Mesenchymal stem cell (in vitro differentiated cells and primary cell): Measurements from ENCODE around the gene NECAB2.

Experiments used
- DNase-seq: peaks from one replicate; pipeline ENCODE4 v3.0.0-alpha.2; 2013
- H2AFZ ChIP-seq: one replicate; pipeline ENCODE4 v1.6.1; 2013; ENCODE audit warnings: low read depth, mild to moderate bottlenecking, control low read depth, inconsistent platforms, low read length, moderate library complexity
- H2AK5ac ChIP-seq: 2 replicates; pipeline ENCODE4 v1.6.1; 2013; ENCODE audit warnings: low read length, moderate library complexity, mild to moderate bottlenecking, inconsistent platforms; ENCODE audit not compliant: severe bottlenecking
- H2BK120ac ChIP-seq: one replicate; pipeline ENCODE4 v1.6.1; 2013; ENCODE audit warnings: low read depth, mild to moderate bottlenecking, inconsistent platforms, low read length, moderate library complexity
- H2BK12ac ChIP-seq, 2 experiments: one replicate each; pipeline ENCODE4 v1.6.1; 2013; ENCODE audit warnings: inconsistent platforms in 2 of 2, low read length in 2 of 2, mild to moderate bottlenecking in 2 of 2, moderate library complexity in 2 of 2, control low read depth in 1 of 2
- H2BK15ac ChIP-seq: one replicate; pipeline ENCODE4 v1.6.1; 2013; ENCODE audit warnings: mild to moderate bottlenecking, low read depth, inconsistent platforms; ENCODE audit not compliant: poor library complexity, severe bottlenecking
- H2BK5ac ChIP-seq: 2 replicates; pipeline ENCODE4 v1.6.1; 2013; ENCODE audit warnings: low read depth, mild to moderate bottlenecking, low read length, control low read depth, inconsistent platforms; ENCODE audit not compliant: poor library complexity, severe bottlenecking
- H3K14ac ChIP-seq, 2 experiments: one replicate each; pipeline ENCODE4 v1.6.1; 2013; ENCODE audit warnings: inconsistent platforms in 2 of 2, low read length in 2 of 2, control low read depth in 1 of 2, mild to moderate bottlenecking in 1 of 2, moderate library complexity in 1 of 2
- H3K18ac ChIP-seq, 2 experiments: one replicate each; pipeline ENCODE4 v1.6.1; 2013; ENCODE audit warnings: inconsistent platforms in 2 of 2, low read length in 2 of 2, control low read depth in 1 of 2, low read depth in 1 of 2, mild to moderate bottlenecking in 1 of 2
- H3K23ac ChIP-seq, 2 experiments: one replicate each; pipeline ENCODE4 v1.6.1; 2013; ENCODE audit warnings: inconsistent platforms in 2 of 2, low read length in 2 of 2, mild to moderate bottlenecking in 2 of 2, moderate library complexity in 2 of 2, control low read depth in 1 of 2
- H3K27ac ChIP-seq: 2 replicates; pipeline ENCODE4 v1.5.1; 2013; ENCODE audit warnings: mild to moderate bottlenecking, moderate library complexity, low read length, control low read depth, inconsistent platforms; ENCODE audit not compliant: poor library complexity, severe bottlenecking
- H3K27me3 ChIP-seq, 2 experiments: 2 replicates each; pipeline versions ENCODE4 v1.6.1 to v1.7.0; 2013; ENCODE audit warnings: low read length in 2 of 2, mild to moderate bottlenecking in 2 of 2, moderate library complexity in 2 of 2, control low read depth in 1 of 2, inconsistent platforms in 1 of 2; ENCODE audit not compliant: control insufficient read depth in 1 of 2, insufficient read depth in 1 of 2
- H3K36me3 ChIP-seq, 2 experiments: 2 replicates each; pipeline versions ENCODE4 v1.6.1 to v1.7.0; 2013; ENCODE audit warnings: low read length in 2 of 2, control low read depth in 1 of 2, inconsistent platforms in 1 of 2, low read depth in 1 of 2, mild to moderate bottlenecking in 1 of 2; ENCODE audit not compliant: insufficient read depth in 2 of 2, control insufficient read depth in 1 of 2
- H3K4ac ChIP-seq, 2 experiments: one replicate each; pipeline ENCODE4 v1.6.1; 2013; ENCODE audit warnings: inconsistent platforms in 2 of 2, low read length in 2 of 2, mild to moderate bottlenecking in 2 of 2, moderate library complexity in 2 of 2, control low read depth in 1 of 2, low read depth in 1 of 2
- H3K4me1 ChIP-seq: 2 replicates; pipeline ENCODE4 v1.6.1; 2013; ENCODE audit warnings: low read depth, low read length, control low read depth; ENCODE audit not compliant: control insufficient read depth, insufficient read depth
- H3K4me2 ChIP-seq: 2 replicates; pipeline ENCODE4 v1.6.1; 2013; ENCODE audit warnings: low read length, mild to moderate bottlenecking, inconsistent platforms; ENCODE audit not compliant: poor library complexity, severe bottlenecking
- H3K4me3 ChIP-seq, 2 experiments: 2 replicates each; pipeline versions ENCODE4 v1.5.1 to v1.7.0; 2013; ENCODE audit warnings: low read length in 2 of 2, mild to moderate bottlenecking in 2 of 2, control low read depth in 1 of 2, low read depth in 1 of 2; ENCODE audit not compliant: insufficient read depth in 1 of 2
- H3K79me1 ChIP-seq: replicated peaks from 2 replicates; pipeline ENCODE4 v1.6.1; 2013; ENCODE audit warnings: mild to moderate bottlenecking, control low read depth, low read length, inconsistent platforms; ENCODE audit not compliant: poor library complexity, severe bottlenecking
- H3K9ac ChIP-seq: 2 replicates; pipeline ENCODE4 v1.7.0; 2013; ENCODE audit warnings: mild to moderate bottlenecking, low read length, moderate library complexity
- H3K9me3 ChIP-seq: 2 replicates; pipeline ENCODE4 v1.7.0; 2013; ENCODE audit warnings: mild to moderate bottlenecking, low read length; ENCODE audit not compliant: control insufficient read depth
- H4K8ac ChIP-seq: one replicate; pipeline ENCODE4 v1.6.1; 2013; ENCODE audit warnings: inconsistent platforms, mild to moderate bottlenecking, low read length, moderate library complexity
- H4K91ac ChIP-seq: one replicate; pipeline ENCODE4 v1.6.1; 2013; ENCODE audit warnings: mild to moderate bottlenecking, low read length, inconsistent platforms
- WGBS: methylation state at CpG from one replicate; pipeline ENCODE4 v1.1.7; 2013; ENCODE audit warnings: mixed read lengths; 5-methylcytosine and 5-hydroxymethylcytosine counted together

The NECAB2 gene

DNA sequence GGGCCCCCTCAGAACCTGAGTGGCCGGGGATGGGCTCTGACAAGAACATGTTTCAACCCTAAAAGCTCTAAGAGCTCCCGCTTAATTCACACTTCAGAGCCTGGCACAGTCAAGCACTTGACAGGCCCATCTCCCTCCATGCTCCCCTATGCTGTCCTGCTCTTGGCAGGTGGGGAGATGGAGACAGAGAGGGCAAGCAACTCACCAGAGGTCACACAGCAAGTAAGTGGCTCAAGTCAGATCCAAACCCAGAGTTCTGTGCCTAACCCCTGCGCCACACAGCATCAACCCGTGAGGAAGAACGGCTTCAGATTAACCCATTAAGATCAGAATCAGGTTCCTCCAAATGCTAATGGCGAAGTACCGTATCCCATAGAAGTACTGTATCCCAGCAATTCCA lies 36.4 kb downstream of the NECAB2 start:
- H3K18ac ChIP-seq: no peak overlapping the region
- no peaks in the 10 kb centered on the region for H3K36me3 ChIP-seq
- no peak overlapping the region for H3K9ac ChIP-seq
- H2BK15ac ChIP-seq: no peak overlapping the region
- H4K91ac ChIP-seq: no peak overlapping the region
- H4K8ac ChIP-seq: no peak overlapping the region
- H3K4me1 ChIP-seq: peaks cover 8% of the 10 kb centered on the region
- no peaks in the 10 kb centered on the region for H3K9me3 ChIP-seq
- H3K23ac ChIP-seq: no peak overlapping the region
- H2BK120ac ChIP-seq: no peak overlapping the region
- no peak overlapping the region for H3K4me3 ChIP-seq
- H3K4ac ChIP-seq: no peak overlapping the region
- no peak overlapping the region for H3K27ac ChIP-seq
- no peak overlapping the region for H2AK5ac ChIP-seq
- no peak for DNase-seq
- no peaks in the 10 kb centered on the region for H3K79me1 ChIP-seq
- no peak overlapping the region for H3K14ac ChIP-seq
- H2BK5ac ChIP-seq: no peak overlapping the region
- no peak overlapping the region for H2AFZ ChIP-seq
- no peak overlapping the region for H2BK12ac ChIP-seq
- 88% methylated on average over 6 of the region's 7 CpGs for WGBS
- H3K27me3 ChIP-seq: peaks cover 43 to 69% of the 10 kb centered on the region in 2 experiments
- H3K4me2 ChIP-seq: no peak overlapping the region

DNA sequence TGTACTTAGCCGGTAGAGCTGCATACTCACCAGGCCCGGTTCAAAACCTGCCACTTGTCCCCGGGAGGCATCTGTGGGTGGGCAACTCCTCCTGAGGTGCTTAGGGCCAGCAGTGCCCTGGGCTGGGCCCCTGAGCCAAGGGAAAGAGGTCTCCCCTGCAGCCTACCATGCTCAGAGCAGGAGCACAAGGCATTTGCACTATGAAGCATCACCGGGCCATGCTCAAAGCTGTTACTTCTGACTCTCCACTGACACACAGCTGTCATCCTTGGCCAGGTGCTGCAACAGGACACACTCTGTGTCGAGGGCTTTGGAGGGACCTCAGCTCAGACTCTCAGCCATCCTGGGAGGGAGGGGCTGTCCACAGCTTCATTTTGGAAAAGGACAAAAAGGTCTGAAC lies 37.3 kb downstream of the NECAB2 start:
- no peak overlapping the region for H3K4me2 ChIP-seq
- DNase-seq: no peak
- H3K18ac ChIP-seq: no peak overlapping the region
- H2BK12ac ChIP-seq: no peak overlapping the region
- no peak overlapping the region for H2AK5ac ChIP-seq
- 81% methylated on average over 5 of the region's 5 CpGs for WGBS
- H3K14ac ChIP-seq: no peak overlapping the region
- no peaks in the 10 kb centered on the region for H3K9me3 ChIP-seq
- peaks cover 8% of the 10 kb centered on the region for H3K4me1 ChIP-seq
- H2BK5ac ChIP-seq: no peak overlapping the region
- H3K9ac ChIP-seq: no peak overlapping the region
- no peak overlapping the region for H2AFZ ChIP-seq
- H3K4ac ChIP-seq: no peak overlapping the region
- no peaks in the 10 kb centered on the region for H3K36me3 ChIP-seq
- H3K27ac ChIP-seq: no peak overlapping the region
- no peak overlapping the region for H3K23ac ChIP-seq
- peaks cover 43 to 66% of the 10 kb centered on the region in 2 experiments for H3K27me3 ChIP-seq
- no peak overlapping the region for H4K91ac ChIP-seq
- H4K8ac ChIP-seq: no peak overlapping the region
- no peak overlapping the region for H2BK15ac ChIP-seq
- H2BK120ac ChIP-seq: no peak overlapping the region
- no peaks in the 10 kb centered on the region for H3K79me1 ChIP-seq
- H3K4me3 ChIP-seq: no peak overlapping the region

DNA sequence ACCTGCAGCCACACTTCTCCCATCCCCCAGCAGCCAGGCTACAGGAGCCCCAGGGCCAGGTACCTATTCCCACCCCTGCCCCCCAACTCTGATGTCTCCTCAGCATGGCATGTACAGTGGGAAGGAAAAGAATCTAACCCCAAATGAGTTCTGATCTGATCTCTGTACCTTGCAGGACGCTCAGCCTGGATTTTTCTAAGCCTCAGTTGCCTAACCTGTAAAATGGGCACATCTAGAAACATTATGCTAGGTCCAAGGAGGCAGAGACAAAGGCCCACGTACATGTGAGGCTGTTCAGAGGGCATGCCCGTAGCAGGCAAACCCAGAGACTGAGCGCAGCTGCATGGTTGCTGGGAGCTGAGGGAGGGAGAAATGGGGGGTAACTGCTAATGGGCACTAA lies 39.5 kb downstream of the NECAB2 start:
- 72% methylated on average over 4 of the region's 4 CpGs for WGBS

DNA sequence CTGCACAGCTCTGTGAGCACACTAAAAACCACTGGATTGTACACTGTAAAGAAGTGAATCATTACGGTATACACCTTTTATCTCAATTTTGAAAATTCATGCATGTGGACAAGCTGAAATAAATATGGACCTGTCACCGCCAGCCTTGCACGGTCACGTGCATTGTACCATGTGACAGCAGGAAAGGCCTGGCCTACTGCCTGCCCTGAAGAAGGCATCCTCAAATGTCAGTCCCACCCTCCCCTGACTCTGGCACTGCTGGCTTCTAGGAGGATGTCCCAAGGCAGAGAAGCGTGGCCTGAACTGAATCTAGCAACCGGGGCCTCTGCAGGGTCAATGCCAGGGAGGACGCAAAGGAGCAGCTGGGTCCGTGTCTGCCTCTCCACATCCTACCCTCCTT lies 39.9 kb downstream of the NECAB2 start:
- WGBS: 88% methylated on average over 6 of the region's 8 CpGs

More for the DNA sequence above, 39.5 kb downstream of the NECAB2 start:
- Histone ChIP-seq H3K4me1 (no peaks in the 10 kb centered on the region), H3K14ac (no peak overlapping the region), H2BK15ac (no peak overlapping the region), H2BK12ac (no peak overlapping the region), H3K4ac (no peak overlapping the region), H4K8ac (no peak overlapping the region), H2AFZ (no peak overlapping the region), H2BK5ac (no peak overlapping the region), H3K27ac (no peak overlapping the region), H3K4me3 (no peak overlapping the region), H3K18ac (no peak overlapping the region), H2BK120ac (no peak overlapping the region), H3K27me3 (peaks cover 39 to 63% of the 10 kb centered on the region in 2 experiments), H3K9ac (no peak overlapping the region), H3K79me1 (no peaks in the 10 kb centered on the region), H3K23ac (no peak overlapping the region), H2AK5ac (no peak overlapping the region), H3K4me2 (no peak overlapping the region), H4K91ac (no peak overlapping the region), H3K36me3 (no peaks in the 10 kb centered on the region), H3K9me3 (no peaks in the 10 kb centered on the region)
- no peak for DNase-seq

More for the DNA sequence above, 39.9 kb downstream of the NECAB2 start:
- H3K14ac ChIP-seq: no peak overlapping the region
- no peak overlapping the region for H2AK5ac ChIP-seq
- H3K4me1 ChIP-seq: no peaks in the 10 kb centered on the region
- H4K8ac ChIP-seq: no peak overlapping the region
- no peak overlapping the region for H3K27ac ChIP-seq
- no peak overlapping the region for H3K23ac ChIP-seq
- no peaks in the 10 kb centered on the region for H3K79me1 ChIP-seq
- H2BK120ac ChIP-seq: no peak overlapping the region
- H2BK12ac ChIP-seq: no peak overlapping the region
- H2AFZ ChIP-seq: no peak overlapping the region
- no peak overlapping the region for H3K4me3 ChIP-seq
- H3K4ac ChIP-seq: no peak overlapping the region
- no peaks in the 10 kb centered on the region for H3K9me3 ChIP-seq
- H3K9ac ChIP-seq: no peak overlapping the region
- H3K36me3 ChIP-seq: no peaks in the 10 kb centered on the region
- H3K18ac ChIP-seq: no peak overlapping the region
- H3K4me2 ChIP-seq: no peak overlapping the region
- no peak overlapping the region for H2BK5ac ChIP-seq
- H3K27me3 ChIP-seq: peaks cover 36 to 60% of the 10 kb centered on the region in 2 experiments
- no peak overlapping the region for H2BK15ac ChIP-seq
- H4K91ac ChIP-seq: no peak overlapping the region
- DNase-seq: no peak
